Measurements from ENCODE around the gene GALE.
"Not testable (repeated sequence)": the region's sequence is repeated elsewhere in the genome, so short reads cannot be mapped to it uniquely, and the experiment has no call there.

Gene GALE

GRCh38 chr1:23810818-23811540 is 10.4 kb upstream of the GALE start:
- DNase-seq = peak in 8 of 56 donors; percentile 6 to 40 (median 26)

- DNase-seq = peak in 30 of 56 donors; percentile 9 to 67 (median 32)
These were observed 9.2 kb upstream of the GALE start for GRCh38 chr1:23809751-23810171.

- DNase-seq = no peak
These were observed 6.9 kb upstream of the GALE start for GRCh38 chr1:23807453-23807852.

GRCh38 chr1:23806280-23806679 is 5.7 kb upstream of the GALE start:
- DNase-seq = no peak

- no peak for DNase-seq
These were observed 4.5 kb upstream of the GALE start for GRCh38 chr1:23805025-23805424.

GRCh38 chr1:23804183-23804835 is 3.8 kb upstream of the GALE start:
- DNase-seq = no peak

GRCh38 chr1:23803674-23804073 is 3.1 kb upstream of the GALE start:
- no peak for DNase-seq

- DNase-seq = not testable (repeated sequence)
These were observed 2.3 kb upstream of the GALE start for GRCh38 chr1:23802809-23803342.

- peak in 1 of 56 donors; percentile 25 for DNase-seq
These were observed 1.3 kb upstream of the GALE start for GRCh38 chr1:23801876-23802275.

- DNase-seq = peak in 1 of 56 donors; percentile 25
These were observed 789 bp upstream of the GALE start for GRCh38 chr1:23801338-23801748.

- peak in 9 of 56 donors; percentile 10 to 61 (median 31) for DNase-seq
These were observed 769 bp downstream of the GALE start for GRCh38 chr1:23799570-23800399.

GRCh38 chr1:23799255-23799569 is 1.3 kb downstream of the GALE start:
- DNase-seq = no peak

GRCh38 chr1:23798662-23799142 is 1.9 kb downstream of the GALE start:
- DNase-seq = no peak

- no peak for DNase-seq
These were observed 2.8 kb downstream of the GALE start for GRCh38 chr1:23797478-23798448.

GRCh38 chr1:23796466-23797271 is 3.9 kb downstream of the GALE start:
- DNase-seq = no peak

- DNase-seq = no peak
These were observed 4.7 kb downstream of the GALE start for GRCh38 chr1:23795676-23796465.

GRCh38 chr1:23794732-23795182 is 5.8 kb downstream of the GALE start:
- DNase-seq = not testable (repeated sequence)

GRCh38 chr1:23793861-23794731 is 6.5 kb downstream of the GALE start:
- DNase-seq = no peak
